ENCODE data around the gene DHH.

Gene DHH

DNA sequence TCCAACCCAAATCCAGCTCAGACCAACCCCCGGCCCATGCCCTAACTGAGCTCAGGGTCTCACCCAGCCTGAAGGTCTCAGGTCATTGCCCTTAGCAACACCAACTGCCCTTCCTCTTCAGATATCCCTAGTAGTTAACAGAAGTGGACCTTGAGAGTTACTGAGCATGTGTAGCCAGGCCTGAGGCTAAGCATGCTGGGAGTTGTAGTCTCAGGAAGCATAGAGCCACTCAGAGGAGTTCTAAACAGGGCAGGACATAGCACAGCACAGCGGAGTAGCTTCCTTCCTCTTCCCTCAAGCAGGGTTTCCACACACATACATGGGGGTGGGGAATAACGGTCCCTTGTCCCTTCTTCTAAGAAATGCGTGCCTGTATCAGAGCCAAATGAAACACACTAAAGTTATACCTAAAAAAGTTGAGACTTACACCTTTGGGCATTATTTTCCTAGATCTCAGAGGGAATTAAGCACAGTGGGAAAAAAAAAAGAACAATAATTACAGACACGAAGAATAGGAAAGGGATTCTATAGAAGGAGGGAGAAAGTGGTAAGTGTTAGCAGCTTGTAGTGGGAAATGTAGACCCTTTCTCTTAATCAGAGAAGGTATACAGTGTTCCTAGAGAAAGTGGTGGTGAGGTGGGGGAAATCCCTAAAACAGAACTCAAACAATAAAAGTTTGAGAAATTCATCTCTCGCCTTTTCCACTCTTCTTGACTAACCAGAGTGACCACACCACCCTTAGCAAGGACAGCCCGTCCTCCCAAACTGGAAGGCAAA, 38.4 kb downstream of the DHH start:
- peak; percentile 21 for DNase-seq (ENCODE audit: low read depth)
- TF ChIP-seq, protein P1, sequence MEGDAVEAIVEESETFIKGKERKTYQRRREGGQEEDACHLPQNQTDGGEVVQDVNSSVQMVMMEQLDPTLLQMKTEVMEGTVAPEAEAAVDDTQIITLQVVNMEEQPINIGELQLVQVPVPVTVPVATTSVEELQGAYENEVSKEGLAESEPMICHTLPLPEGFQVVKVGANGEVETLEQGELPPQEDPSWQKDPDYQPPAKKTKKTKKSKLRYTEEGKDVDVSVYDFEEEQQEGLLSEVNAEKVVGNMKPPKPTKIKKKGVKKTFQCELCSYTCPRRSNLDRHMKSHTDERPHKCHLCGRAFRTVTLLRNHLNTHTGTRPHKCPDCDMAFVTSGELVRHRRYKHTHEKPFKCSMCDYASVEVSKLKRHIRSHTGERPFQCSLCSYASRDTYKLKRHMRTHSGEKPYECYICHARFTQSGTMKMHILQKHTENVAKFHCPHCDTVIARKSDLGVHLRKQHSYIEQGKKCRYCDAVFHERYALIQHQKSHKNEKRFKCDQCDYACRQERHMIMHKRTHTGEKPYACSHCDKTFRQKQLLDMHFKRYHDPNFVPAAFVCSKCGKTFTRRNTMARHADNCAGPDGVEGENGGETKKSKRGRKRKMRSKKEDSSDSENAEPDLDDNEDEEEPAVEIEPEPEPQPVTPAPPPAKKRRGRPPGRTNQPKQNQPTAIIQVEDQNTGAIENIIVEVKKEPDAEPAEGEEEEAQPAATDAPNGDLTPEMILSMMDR (IDR thresholded peaks at IDR 0.05; ENCODE audit: control insufficient read depth, insufficient read depth, low read depth, low read length, missing control alignments): no peak
- H3K4me3 ChIP-seq (ENCODE audit: control insufficient read depth, low read depth, low read length): peak overlapping the region; percentile 2

DNA sequence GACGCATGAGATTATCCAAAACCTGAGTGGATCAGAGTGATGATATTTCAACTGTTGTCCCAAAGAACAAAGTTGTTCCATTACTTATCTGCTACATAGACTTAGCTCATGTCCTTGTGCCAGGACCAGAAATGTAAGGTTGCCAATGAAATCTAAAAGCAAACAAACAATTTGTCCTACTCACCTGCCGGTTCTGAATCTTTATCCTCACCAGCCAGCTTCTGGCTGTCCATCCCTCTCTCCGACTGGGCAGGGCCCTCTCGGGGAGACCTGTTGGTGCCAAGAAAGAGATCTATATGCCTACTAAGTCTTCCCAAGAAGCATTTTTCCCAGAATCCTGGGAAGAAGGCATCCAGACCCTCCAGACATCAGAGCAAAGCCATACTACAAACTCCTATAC, 39.5 kb downstream of the DHH start:
- TF ChIP-seq, protein P1 (IDR thresholded peaks at IDR 0.05; ENCODE audit: control insufficient read depth, insufficient read depth, low read depth, low read length, missing control alignments): no peak
- DNase-seq (ENCODE audit: low read depth): no peak

DNA sequence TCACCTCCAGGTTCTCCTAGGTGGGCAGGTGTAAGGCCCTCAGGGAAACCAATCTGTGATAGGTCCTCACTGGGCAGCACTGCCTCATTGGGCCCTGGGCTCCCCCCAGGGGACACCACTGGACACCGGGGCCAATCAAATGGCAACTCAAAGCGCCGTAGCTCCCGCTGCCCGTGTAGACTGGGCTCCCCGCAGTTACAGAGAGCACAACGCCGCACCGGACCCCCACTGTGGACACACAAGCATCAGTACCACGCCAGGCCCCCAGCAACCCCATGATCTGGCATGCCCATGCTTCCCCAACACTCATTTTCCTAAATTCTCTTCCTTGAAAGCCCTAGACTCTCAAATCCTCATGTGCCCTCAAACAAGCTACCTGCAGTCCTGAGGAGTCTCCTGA, 40.1 kb downstream of the DHH start:
- no peak overlapping the region for H3K4me3 ChIP-seq (ENCODE audit: control insufficient read depth, low read depth, low read length)
- TF ChIP-seq, protein P1 (IDR thresholded peaks at IDR 0.05; ENCODE audit: control insufficient read depth, insufficient read depth, low read depth, low read length, missing control alignments): no peak
- no peak for DNase-seq (ENCODE audit: low read depth)

More for the DNA sequence above, 39.5 kb downstream of the DHH start:
- H3K4me3 ChIP-seq (ENCODE audit: control insufficient read depth, low read depth, low read length): no peak overlapping the region

GRCh38 chr12:49054096-49054495, 40.5 kb downstream of the DHH start:
- H3K4me3 ChIP-seq (ENCODE audit: control insufficient read depth, low read depth, low read length): no peak overlapping the region
- no peak for DNase-seq (ENCODE audit: low read depth)
- TF ChIP-seq, protein P1 (IDR thresholded peaks at IDR 0.05; ENCODE audit: control insufficient read depth, insufficient read depth, low read depth, low read length, missing control alignments): no peak

DNA sequence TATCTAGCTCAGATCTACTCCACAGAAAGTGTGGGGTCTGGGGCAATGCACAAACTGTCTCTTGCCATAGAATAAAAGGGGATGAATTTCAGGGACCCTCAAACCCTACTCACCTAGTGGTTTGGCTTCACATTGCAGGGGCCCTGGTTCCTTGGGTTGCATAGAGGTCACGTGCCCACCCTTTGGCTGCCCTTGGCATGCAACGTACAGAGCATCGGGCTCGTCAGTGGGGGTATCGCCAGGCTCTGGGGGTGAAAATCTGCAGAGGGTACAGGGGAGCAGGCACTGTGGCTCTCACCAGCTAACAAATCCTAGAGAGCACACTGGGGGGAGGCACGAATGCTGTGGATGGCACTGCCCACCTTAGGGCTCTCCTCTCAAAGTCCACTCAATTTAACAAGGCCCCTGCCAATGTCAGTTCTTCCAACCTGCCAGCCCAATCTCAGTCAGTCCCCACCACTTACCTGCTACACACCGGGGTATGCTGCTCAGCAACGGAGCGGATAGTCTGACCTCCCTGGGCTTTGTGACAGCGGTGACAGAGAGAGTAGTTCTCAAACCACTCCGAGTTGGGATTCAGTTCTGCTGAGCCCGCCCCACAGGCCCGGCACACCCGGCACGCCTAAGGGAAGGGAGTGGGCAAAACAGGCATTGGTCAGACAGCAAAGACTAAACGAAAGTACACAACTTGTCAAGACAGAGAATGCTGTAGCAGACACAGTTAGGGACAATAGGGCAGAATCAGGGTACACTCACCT, 42.0 kb downstream of the DHH start:
- H3K4me3 ChIP-seq (ENCODE audit: control insufficient read depth, low read depth, low read length): no peak overlapping the region
- TF ChIP-seq, protein P1 (IDR thresholded peaks at IDR 0.05; ENCODE audit: control insufficient read depth, insufficient read depth, low read depth, low read length, missing control alignments): no peak
- no peak for DNase-seq (ENCODE audit: low read depth)

DNA sequence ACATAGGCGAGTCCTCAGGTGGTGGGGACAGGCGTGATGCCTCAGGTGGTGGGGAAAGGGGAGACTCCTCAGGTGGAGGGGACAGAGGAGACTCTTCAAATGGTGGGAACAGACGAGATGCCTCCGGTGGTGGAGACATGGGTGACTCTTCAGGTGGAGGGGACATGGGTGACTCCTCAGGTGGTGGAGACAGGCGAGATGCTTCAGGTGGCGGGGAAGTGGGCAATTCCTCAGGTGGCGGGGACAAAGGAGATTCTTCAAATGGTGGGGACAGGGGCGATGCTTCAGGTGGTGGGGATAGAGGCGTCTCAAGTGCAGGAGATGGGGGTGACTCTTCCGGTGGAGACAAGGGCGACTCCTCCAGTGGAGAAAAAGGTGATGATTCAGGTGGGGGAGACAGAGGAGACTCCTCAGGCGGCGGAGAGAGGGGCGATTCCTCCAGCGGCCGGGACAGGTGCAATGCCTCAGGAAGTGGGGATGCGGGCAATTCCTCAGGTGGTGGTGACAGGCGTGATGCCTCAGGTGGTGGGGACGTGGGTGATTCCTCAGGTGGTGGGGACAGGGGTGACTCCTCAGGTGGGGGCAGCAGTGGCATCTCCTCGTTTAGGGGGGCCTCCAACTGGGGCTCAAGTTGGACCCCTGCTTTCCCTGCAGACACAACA, 42.7 kb downstream of the DHH start:
- H3K4me3 ChIP-seq (ENCODE audit: control insufficient read depth, low read depth, low read length): no peak overlapping the region
- TF ChIP-seq, protein P1 (IDR thresholded peaks at IDR 0.05; ENCODE audit: control insufficient read depth, insufficient read depth, low read depth, low read length, missing control alignments): no peak
- DNase-seq (ENCODE audit: low read depth): no peak
